GM12878 (cell line): ENCODE measurements around the gene PNPO. TPM values are rescaled to one million over a fixed set of nuclear protein-coding genes. Genes with fewer than 3 reads are reported as not detected.

Experiments used
- ATAC-seq: fragments of 200-7000 bp; cut with Tn5 transposase; 3 replicates; pipeline ENCODE4 v1.9.1; 2020; ENCODE audit warnings: mild to moderate bottlenecking, moderate library complexity
- BruUV-seq: library from RNA; stranded (reverse); fragments of 400-500 nt; replicated peaks from 2 replicates; lab custom pipeline; 2021; lab: Mats Ljungman, UMichigan
- CTCF ChIA-PET: fragments of 300-600 bp; sonication (Branson Sonifier 250); formaldehyde crosslinking; extraction: SDS; loops from one replicate; lab custom pipeline; 2021; ENCODE audit warnings: inconsistent platforms; lab: Yijun Ruan, JAX
- POLR2A ChIA-PET: fragments of 350-600 bp; formaldehyde crosslinking; extraction: SDS; loops from one replicate; lab custom pipeline; 2021; ENCODE audit warnings: inconsistent platforms; lab: Charles Lee
- RAD21 ChIA-PET: fragments of 300-600 bp; sonication (Branson Sonifier 250); formaldehyde crosslinking; loops from one replicate; lab custom pipeline; 2023; ENCODE audit warnings: antibody characterized with exemption; ENCODE audit not compliant: unreplicated experiment; lab: Charles Lee
- SMC1A ChIA-PET: fragments of 300-600 bp; sonication (Branson Sonifier 250); formaldehyde crosslinking; loops from one replicate; lab custom pipeline; 2023; ENCODE audit not compliant: unreplicated experiment, uncharacterized antibody; lab: Charles Lee
- DNase-seq: peaks from one replicate; pipeline ENCODE4 v3.0.0-alpha.2; 2011; ENCODE audit warnings: low read depth, low spot score
- FAIRE-seq: peaks from 3 replicates; lab custom pipeline; 2011; peaks lifted over from hg19 to GRCh38; lab: Jason Lieb, UNC
- H2AFZ ChIP-seq: 2 replicates; pipeline ENCODE4 v1.6.0; 2011; ENCODE audit warnings: low read depth, low read length, control low read depth; ENCODE audit not compliant: control insufficient read depth
- H3K27ac ChIP-seq: 2 replicates; pipeline ENCODE4 v1.5.1; 2011; ENCODE audit warnings: control low read depth; ENCODE audit not compliant: control insufficient read depth, insufficient read depth
- H3K27me3 ChIP-seq, 2 experiments: replicated peaks in 1 of 2; 2 replicates each; pipeline versions ENCODE4 v1.6.0 to v1.6.1; 2011; ENCODE audit warnings: low read length in 1 of 2; ENCODE audit not compliant: control insufficient read depth in 2 of 2, insufficient read depth in 2 of 2
- H3K36me3 ChIP-seq, 2 experiments: 2 replicates each; pipeline ENCODE4 v1.5.1; 2011; ENCODE audit warnings: low read length in 1 of 2; ENCODE audit not compliant: control insufficient read depth in 2 of 2, insufficient read depth in 2 of 2
- H3K4me1 ChIP-seq: 2 replicates; pipeline ENCODE4 v1.6.1; 2011; ENCODE audit warnings: mild to moderate bottlenecking, low read length, moderate library complexity, mixed read lengths; ENCODE audit not compliant: control insufficient read depth, insufficient read depth
- H3K4me2 ChIP-seq: 2 replicates; pipeline ENCODE4 v1.6.0; 2011; ENCODE audit warnings: control low read depth; ENCODE audit not compliant: control insufficient read depth, insufficient read depth
- H3K4me3 ChIP-seq: fragments of 200-600 bp; sonication (generic); 2 replicates; pipeline ENCODE4 v1.5.1; 2016
- H3K79me2 ChIP-seq: 2 replicates; pipeline ENCODE4 v1.6.0; 2011; ENCODE audit warnings: low read length; ENCODE audit not compliant: control insufficient read depth, insufficient read depth
- H3K9ac ChIP-seq: 2 replicates; pipeline ENCODE4 v1.8.0; 2011; ENCODE audit warnings: low read length, control low read depth, mixed read lengths; ENCODE audit not compliant: control insufficient read depth, insufficient read depth
- H3K9me3 ChIP-seq: replicated peaks from 3 replicates; pipeline ENCODE4 v1.5.1; 2011; ENCODE audit warnings: mild to moderate bottlenecking, low read length; ENCODE audit not compliant: control insufficient read depth, insufficient read depth
- H4K20me1 ChIP-seq: 2 replicates; pipeline ENCODE4 v1.6.0; 2011; ENCODE audit not compliant: control insufficient read depth, insufficient read depth
- BHLHE40 ChIP-seq, 2 experiments: fragments of 450-650 bp in 1 of 2; IDR thresholded peaks; 2 replicates each; pipeline ENCODE4 v1.6.1; 2011 to 2017; ENCODE audit warnings: low read depth in 2 of 2, borderline replicate concordance in 1 of 2, improper control_type of control experiment in 1 of 2, low read length in 1 of 2, mild to moderate bottlenecking in 1 of 2
- DPF2 ChIP-seq: fragments of 450-650 bp; IDR thresholded peaks from 2 replicates; pipeline ENCODE4 v1.6.1; 2017; ENCODE audit warnings: mild to moderate bottlenecking
- EED ChIP-seq: sonication (generic); IDR thresholded peaks from 2 replicates; pipeline ENCODE4 v1.6.1; 2016; ENCODE audit warnings: antibody characterized with exemption, low read depth
- HSF1 ChIP-seq: fragments of 150-350 bp; IDR thresholded peaks from 2 replicates; pipeline ENCODE4 v1.6.1; 2014; ENCODE audit warnings: mild to moderate bottlenecking, low read depth, low read length
- IKZF1 ChIP-seq: fragments of 450-650 bp; conservative IDR thresholded peaks from 2 replicates; pipeline ENCODE4 v1.6.1; 2017; ENCODE audit warnings: antibody characterized with exemption, mild to moderate bottlenecking
- KAT2A ChIP-seq: conservative IDR thresholded peaks from 2 replicates; pipeline ENCODE4 v1.6.1; 2011; ENCODE audit warnings: low read depth, low read length; ENCODE audit not compliant: control insufficient read depth
- LARP7 ChIP-seq: fragments of 450-650 bp; IDR thresholded peaks from 2 replicates; pipeline ENCODE4 v1.6.1; 2017; ENCODE audit warnings: mild to moderate bottlenecking
- MAX ChIP-seq: IDR thresholded peaks from 2 replicates; pipeline ENCODE4 v1.6.1; 2012; ENCODE audit warnings: low read depth, low read length, improper control_type of control experiment
- REST ChIP-seq: IDR thresholded peaks from 2 replicates; pipeline ENCODE4 v1.6.1; 2012; ENCODE audit warnings: mild to moderate bottlenecking, low read depth, low read length
- RFX5 ChIP-seq: IDR thresholded peaks from 2 replicates; pipeline ENCODE4 v1.6.1; 2011; ENCODE audit warnings: low read depth, low read length, improper control_type of control experiment
- RUNX3 ChIP-seq: IDR thresholded peaks from 2 replicates; pipeline ENCODE4 v1.6.1; 2012; ENCODE audit warnings: low read length, inconsistent platforms
- TARDBP ChIP-seq: IDR thresholded peaks from 2 replicates; pipeline ENCODE4 v1.6.1; 2016; ENCODE audit warnings: borderline replicate concordance
- TCF7 ChIP-seq: IDR thresholded peaks from 2 replicates; pipeline ENCODE4 v1.6.1; 2014; ENCODE audit warnings: antibody characterized with exemption, borderline replicate concordance
- WGBS: methylation state at CpG from one replicate; pipeline ENCODE4 v1.1.6; 2016; ENCODE audit warnings: low lambda C conversion rate; ENCODE audit not compliant: insufficient replicate concordance, insufficient coverage; ENCODE audit errors: missing lambda C conversion rate; 5-methylcytosine and 5-hydroxymethylcytosine counted together
- in situ Hi-C: fragments of 300-500 bp; cut with MboI; formaldehyde crosslinking; loops from 9 replicates; pipeline ENCODE4 v1.14.3; 2018; ENCODE audit warnings: mixed read lengths
- intact Hi-C: fragments of 100-400 bp; cut with micrococcal nuclease; formaldehyde crosslinking; loops from one replicate; pipeline ENCODE4 v1.14.2; 2022; ENCODE audit not compliant: unreplicated experiment
- polyA plus RNA-seq, 11 experiments: library from polyadenylated mRNA; depleted of rRNA in 4 of 11; unstranded in 6 of 11; stranded (reverse) in 5 of 11; fragments of >200 nt; fragmentation: Nextera tagmentation in 4 of 11; fragmentation: Illumina TruSeq in 1 of 11; extraction: Ambion mirVana in 4 of 11; extraction: Trizol in 1 of 11; gene quantifications; 1 replicate in 1 of 11; 2 replicates in 10 of 11; pipeline versions ENCODE4 v1.2.1 to v1.2.3, GENCODE V29; 2011 to 2016; ENCODE audit warnings: inconsistent platforms in 2 of 11, missing spikeins in 2 of 11, low read depth in 1 of 11
- total RNA-seq, 4 experiments: library from RNA; depleted of rRNA in 3 of 4; stranded (reverse); fragments of >200 nt in 3 of 4; fragmentation: Illumina TruSeq in 1 of 4; extraction: Trizol in 1 of 4; gene quantifications; 2 replicates each; pipeline versions ENCODE4 v1.2.1 to v1.2.3, GENCODE V29; 2013 to 2021
- TF ChIP-seq, protein P1 (sequence below): fragments of 450-650 bp; formaldehyde crosslinking; IDR thresholded peaks from 2 replicates; pipeline ENCODE4 v1.5.0; 2022; ENCODE audit warnings: mild to moderate bottlenecking, missing genetic modification characterization

PNPO gene
- total and polyA plus RNA-seq, 10 of the 15 experiments (the other 5 are each of a cell fraction or from before 2014, with no cell fraction given), result 13.9 to 52.6 (median 37.3) TPM

- WGBS, result 65% methylated on average over 12 of the region's 12 CpGs
- no peaks in the 10 kb centered on the region for H3K9me3 ChIP-seq
- SMC1A ChIA-PET, result interaction anchor here (0.6 to 8.1 kb wide), 8 partner anchors 11 to 115 kb away, joined by 3 to 158 read pairs (median 5); partner anchors contain the start of genes CDK5RAP3, PNPO and SCRN2
- H3K79me2 ChIP-seq, result no peaks in the 10 kb centered on the region
- peaks cover 0 to 3% of the 10 kb centered on the region in 2 experiments; a peak in 2 of 4 replicates for H3K36me3 ChIP-seq
- no peak for DNase-seq
- no peak overlapping the region for H3K27ac ChIP-seq
- RAD21 ChIA-PET, result interaction anchor here (0.6 to 7.6 kb wide), 6 partner anchors 11 to 79 kb away, joined by 5 to 126 read pairs (median 18); partner anchors contain the start of genes CDK5RAP3 and PNPO
- ATAC-seq, result no peak
- no peak for FAIRE-seq
- intact Hi-C loops (no loop called here), in situ Hi-C loops (no loop called here)
- no peak overlapping the region for H3K9ac ChIP-seq
- CTCF ChIA-PET, result interaction anchor here (0.8 to 18.1 kb wide), 10 partner anchors 6 to 295 kb away, joined by 3 to 463 read pairs (median 36); partner anchors contain the start of genes CDK5RAP3, PNPO, PRR15L and SCRN2
- no TSS peak for BruUV-seq
- H3K4me1 ChIP-seq, result peaks cover 20% of the 10 kb centered on the region
- no peaks in the 10 kb centered on the region for H4K20me1 ChIP-seq
- H2AFZ ChIP-seq, result no peak overlapping the region
- POLR2A ChIA-PET, result interaction anchor here (0.5 to 4.6 kb wide), 5 partner anchors 11 to 110 kb away, joined by 4 to 39 read pairs (median 4); partner anchors contain the start of genes CDK5RAP3 and PNPO
- H3K4me3 ChIP-seq, result no peak overlapping the region
- H3K4me2 ChIP-seq, result no peak overlapping the region
- H3K27me3 ChIP-seq, result no peaks in the 10 kb centered on the region
- no peak for TF ChIP-seq BHLHE40 (IDR thresholded peaks at IDR 0.05; ENCODE audit: borderline replicate concordance in 1 of 2, low read depth in 2 of 2, low read length in 1 of 2)
- TF ChIP-seq LARP7, result no peak
- no peak for TF ChIP-seq TARDBP
- no peak for TF ChIP-seq HSF1
- TF ChIP-seq, protein P1, sequence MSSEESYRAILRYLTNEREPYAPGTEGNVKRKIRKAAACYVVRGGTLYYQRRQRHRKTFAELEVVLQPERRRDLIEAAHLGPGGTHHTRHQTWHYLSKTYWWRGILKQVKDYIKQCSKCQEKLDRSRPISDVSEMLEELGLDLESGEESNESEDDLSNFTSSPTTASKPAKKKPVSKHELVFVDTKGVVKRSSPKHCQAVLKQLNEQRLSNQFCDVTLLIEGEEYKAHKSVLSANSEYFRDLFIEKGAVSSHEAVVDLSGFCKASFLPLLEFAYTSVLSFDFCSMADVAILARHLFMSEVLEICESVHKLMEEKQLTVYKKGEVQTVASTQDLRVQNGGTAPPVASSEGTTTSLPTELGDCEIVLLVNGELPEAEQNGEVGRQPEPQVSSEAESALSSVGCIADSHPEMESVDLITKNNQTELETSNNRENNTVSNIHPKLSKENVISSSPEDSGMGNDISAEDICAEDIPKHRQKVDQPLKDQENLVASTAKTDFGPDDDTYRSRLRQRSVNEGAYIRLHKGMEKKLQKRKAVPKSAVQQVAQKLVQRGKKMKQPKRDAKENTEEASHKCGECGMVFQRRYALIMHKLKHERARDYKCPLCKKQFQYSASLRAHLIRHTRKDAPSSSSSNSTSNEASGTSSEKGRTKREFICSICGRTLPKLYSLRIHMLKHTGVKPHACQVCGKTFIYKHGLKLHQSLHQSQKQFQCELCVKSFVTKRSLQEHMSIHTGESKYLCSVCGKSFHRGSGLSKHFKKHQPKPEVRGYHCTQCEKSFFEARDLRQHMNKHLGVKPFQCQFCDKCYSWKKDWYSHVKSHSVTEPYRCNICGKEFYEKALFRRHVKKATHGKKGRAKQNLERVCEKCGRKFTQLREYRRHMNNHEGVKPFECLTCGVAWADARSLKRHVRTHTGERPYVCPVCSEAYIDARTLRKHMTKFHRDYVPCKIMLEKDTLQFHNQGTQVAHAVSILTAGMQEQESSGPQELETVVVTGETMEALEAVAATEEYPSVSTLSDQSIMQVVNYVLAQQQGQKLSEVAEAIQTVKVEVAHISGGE (CRISPR knock-in tag), result no peak
- no peak for TF ChIP-seq KAT2A
- no peak for TF ChIP-seq DPF2
- TF ChIP-seq REST, result no peak
- no peak for TF ChIP-seq IKZF1
- TF ChIP-seq EED, result no peak
- no peak for TF ChIP-seq TCF7
- no peak for TF ChIP-seq MAX
- TF ChIP-seq RUNX3, result no peak
- TF ChIP-seq RFX5, result no peak
These were observed 11.0 kb downstream of the PNPO start for GRCh38 chr17:47952171-47953021.
